ENCODE measurements around the gene TRIM7. TPM values are rescaled to one million over a fixed set of nuclear protein-coding genes. Genes with fewer than 3 reads are reported as not detected.

The TRIM7 gene
- total and polyA plus RNA-seq, 9 of the 15 experiments (the other 6 are each of a cell fraction or from before 2014, with no cell fraction given): 2.6 to 14.9 (median 8.9) TPM

- peak overlapping the region; percentile 70 to 90 for H3K9ac ChIP-seq (ENCODE audit: insufficient read depth in 1 of 2, low read depth in 2 of 2, low read length in 2 of 2)
- no peaks in the 10 kb centered on the region for H4K20me1 ChIP-seq (replicated peaks; ENCODE audit: control insufficient read depth, insufficient read depth, low read length)
- DNase-seq (ENCODE audit: extremely low read depth in 1 of 4, low spot score in 3 of 4): peak in 2 of 4 experiments; percentile 57 to 74
- H2AFZ ChIP-seq (ENCODE audit: low read depth, low read length): peak overlapping the region; percentile 96
- H3K4me1 ChIP-seq (replicated peaks in 1 of 2; ENCODE audit: control insufficient read depth in 2 of 2, insufficient read depth in 2 of 2, low read length in 2 of 2): peaks cover 9 to 28% of the 10 kb centered on the region in 2 experiments; a peak in 4 of 5 replicates
- H3K36me3 ChIP-seq (ENCODE audit: control insufficient read depth, insufficient read depth, low read length): no peaks in the 10 kb centered on the region
- peak overlapping the region; percentile 93 for H3K4me2 ChIP-seq (ENCODE audit: insufficient read depth, low read length)
- peak; percentile 87 for FAIRE-seq
- ChIA-PET CTCF (ENCODE audit: low intra/inter-chr PET ratio) (no interaction called here), POLR2A (interaction anchor here (0.6 to 2.4 kb wide), 8 partner anchors 9 to 41 kb away, joined by 3 to 18 read pairs (median 3); partner anchors contain the start of gene RACK1)
- H3K79me2 ChIP-seq (ENCODE audit: control insufficient read depth, insufficient read depth, low read length): no peaks in the 10 kb centered on the region
- peak overlapping the region; percentile 51 for H3K4me3 ChIP-seq
- peak overlapping the region; percentile 71 for H3K27ac ChIP-seq (ENCODE audit: extremely low read depth, low read depth, low read length)
- H3K9me3 ChIP-seq (replicated peaks; ENCODE audit: control insufficient read depth, insufficient read depth, low read depth, low read length): no peaks in the 10 kb centered on the region
- whole genome bisulfite sequencing (ENCODE audit: insufficient coverage, low coverage, missing lambda C conversion rate): 6% methylated on average over 44 of the region's 44 CpGs
- ATAC-seq: peak; percentile 39
- in situ Hi-C loops (cut with MboI): no loop called here
- no peaks in the 10 kb centered on the region for H3K9me1 ChIP-seq (ENCODE audit: control insufficient read depth, insufficient read depth, low read length)
- no peaks in the 10 kb centered on the region for H3K27me3 ChIP-seq (ENCODE audit: control insufficient read depth in 2 of 2, insufficient read depth in 2 of 2, low read length in 2 of 2)
- intact Hi-C loops (cut with micrococcal nuclease): loop anchor here (5.0 kb wide), 1 partner anchor 44 kb away; no protein-coding TSS in a partner anchor
- no TSS peak for BruUV-seq (replicated peaks)
- TF ChIP-seq, protein P1, sequence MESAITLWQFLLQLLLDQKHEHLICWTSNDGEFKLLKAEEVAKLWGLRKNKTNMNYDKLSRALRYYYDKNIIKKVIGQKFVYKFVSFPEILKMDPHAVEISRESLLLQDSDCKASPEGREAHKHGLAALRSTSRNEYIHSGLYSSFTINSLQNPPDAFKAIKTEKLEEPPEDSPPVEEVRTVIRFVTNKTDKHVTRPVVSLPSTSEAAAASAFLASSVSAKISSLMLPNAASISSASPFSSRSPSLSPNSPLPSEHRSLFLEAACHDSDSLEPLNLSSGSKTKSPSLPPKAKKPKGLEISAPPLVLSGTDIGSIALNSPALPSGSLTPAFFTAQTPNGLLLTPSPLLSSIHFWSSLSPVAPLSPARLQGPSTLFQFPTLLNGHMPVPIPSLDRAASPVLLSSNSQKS (CRISPR knock-in tag; IDR thresholded peaks at IDR 0.05): no peak
- peak; percentile 45; the same call in 1 of the 2 replicates for TF ChIP-seq CBX1 (IDR thresholded peaks at IDR 0.05; ENCODE audit: low read depth)
- no peak for TF ChIP-seq TCFL5 (CRISPR knock-in tag; conservative IDR thresholded peaks at IDR 0.05)
- no peak for TF ChIP-seq PRMT5 (CRISPR knock-in tag; IDR thresholded peaks at IDR 0.05)
- TF ChIP-seq MTA3 (IDR thresholded peaks at IDR 0.05; ENCODE audit: borderline replicate concordance): peak; percentile 73
- TF ChIP-seq HDAC2 (IDR thresholded peaks at IDR 0.05): peak; percentile 83
- TF ChIP-seq SMARCA5 (IDR thresholded peaks at IDR 0.05): peak; percentile 97
- TF ChIP-seq CBFA2T3 (IDR thresholded peaks at IDR 0.05): peak; percentile 4; the same call in 1 of the 2 replicates
- peak; percentile 78 for TF ChIP-seq PKNOX1 (IDR thresholded peaks at IDR 0.05)
- TF ChIP-seq ZFP30 (CRISPR knock-in tag; IDR thresholded peaks at IDR 0.05; ENCODE audit: borderline replicate concordance): no peak
- peak; percentile 44; the same call in 1 of the 2 replicates for TF ChIP-seq SMAD4 (CRISPR knock-in tag; conservative IDR thresholded peaks at IDR 0.05)
- TF ChIP-seq NCOR1 (IDR thresholded peaks at IDR 0.05): no peak
- TF ChIP-seq HNRNPUL1 (IDR thresholded peaks at IDR 0.05; ENCODE audit: low read length): no peak
- TF ChIP-seq, protein P2, sequence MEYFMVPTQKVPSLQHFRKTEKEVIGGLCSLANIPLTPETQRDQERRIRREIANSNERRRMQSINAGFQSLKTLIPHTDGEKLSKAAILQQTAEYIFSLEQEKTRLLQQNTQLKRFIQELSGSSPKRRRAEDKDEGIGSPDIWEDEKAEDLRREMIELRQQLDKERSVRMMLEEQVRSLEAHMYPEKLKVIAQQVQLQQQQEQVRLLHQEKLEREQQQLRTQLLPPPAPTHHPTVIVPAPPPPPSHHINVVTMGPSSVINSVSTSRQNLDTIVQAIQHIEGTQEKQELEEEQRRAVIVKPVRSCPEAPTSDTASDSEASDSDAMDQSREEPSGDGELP (CRISPR knock-in tag; IDR thresholded peaks at IDR 0.05; ENCODE audit: borderline replicate concordance): peak; percentile 69; the same call in 1 of the 2 replicates
- TF ChIP-seq ZNF124 (CRISPR knock-in tag; IDR thresholded peaks at IDR 0.05): no peak
- TF ChIP-seq ZBTB7A (IDR thresholded peaks at IDR 0.05; ENCODE audit: borderline replicate concordance, control insufficient read depth, low read depth, low read length): peak; percentile 75; the same call in 1 of the 2 replicates
- TF ChIP-seq PHF8 (IDR thresholded peaks at IDR 0.05; ENCODE audit: borderline replicate concordance, low read length): peak; percentile 29; the same call in 1 of the 2 replicates
- no peak for TF ChIP-seq FOS (IDR thresholded peaks at IDR 0.05; ENCODE audit: extremely low read depth, insufficient read length)
These were observed 11.3 kb upstream of the TRIM7 start for GRCh38 chr5:181215997-181216989.
